Measurements from ENCODE around the gene CD40. TPM values are rescaled to one million over a fixed set of nuclear protein-coding genes. Genes with fewer than 3 reads are reported as not detected.

The CD40 gene
- polyA plus RNA-seq, 1 experiment: 0.21 TPM

- POLR2A ChIA-PET: interaction anchor here (1.2 kb wide), 1 partner anchor 142 kb away, joined by 4 read pairs; no protein-coding TSS in a partner anchor
- no peak overlapping the region for H3K27ac ChIP-seq (ENCODE audit: low read depth, low read length)
- CTCF ChIA-PET: interaction anchor here (1.0 to 2.7 kb wide), 4 partner anchors 152 to 264 kb away, joined by 3 to 15 read pairs (median 4); no protein-coding TSS in a partner anchor
- H3K27me3 ChIP-seq (ENCODE audit: control insufficient read depth, insufficient read depth, low read length): peaks cover 36% of the 10 kb centered on the region
- no peaks in the 10 kb centered on the region for H3K9me3 ChIP-seq (ENCODE audit: control insufficient read depth, insufficient read depth, low read length)
- DNase-seq (ENCODE audit: low read depth, low spot score): no peak
- no peak overlapping the region for H3K4me3 ChIP-seq (ENCODE audit: low read depth, low read length)
- TF ChIP-seq CTCF (IDR thresholded peaks at IDR 0.05; ENCODE audit: low read depth, low read length): peak; percentile 49
Observed at GRCh38 chr20:46174469-46175126, 56.5 kb downstream of the CD40 start.

GRCh38 chr20:46175127-46175494 is 57.0 kb downstream of the CD40 start:
- Histone ChIP-seq H3K4me3 (ENCODE audit: low read depth, low read length) (no peak overlapping the region), H3K27ac (ENCODE audit: low read depth, low read length) (no peak overlapping the region), H3K9me3 (ENCODE audit: control insufficient read depth, insufficient read depth, low read length) (no peaks in the 10 kb centered on the region), H3K27me3 (ENCODE audit: control insufficient read depth, insufficient read depth, low read length) (peaks cover 36% of the 10 kb centered on the region)
- ChIA-PET CTCF (interaction anchor here (0.6 to 2.7 kb wide), 5 partner anchors 55 to 263 kb away, joined by 3 to 15 read pairs (median 3); no protein-coding TSS in a partner anchor), POLR2A (interaction anchor here (1.2 kb wide), 1 partner anchor 142 kb away, joined by 4 read pairs; no protein-coding TSS in a partner anchor)
- no peak for DNase-seq (ENCODE audit: low read depth, low spot score)
- no peak for TF ChIP-seq CTCF (IDR thresholded peaks at IDR 0.05; ENCODE audit: low read depth, low read length)

- CTCF ChIA-PET: interaction anchor here (2.7 kb wide), 1 partner anchor 163 kb away, joined by 15 read pairs; no protein-coding TSS in a partner anchor
- Histone ChIP-seq H3K27me3 (ENCODE audit: control insufficient read depth, insufficient read depth, low read length) (peaks cover 34% of the 10 kb centered on the region), H3K9me3 (ENCODE audit: control insufficient read depth, insufficient read depth, low read length) (no peaks in the 10 kb centered on the region), H3K4me3 (ENCODE audit: low read depth, low read length) (no peak overlapping the region), H3K27ac (ENCODE audit: low read depth, low read length) (no peak overlapping the region)
- DNase-seq (ENCODE audit: low read depth, low spot score): no peak
- no peak for TF ChIP-seq CTCF (IDR thresholded peaks at IDR 0.05; ENCODE audit: low read depth, low read length)
- POLR2A ChIA-PET: no interaction called here
Observed at GRCh38 chr20:46176739-46177378, 58.7 kb downstream of the CD40 start.

- Histone ChIP-seq H3K27me3 (ENCODE audit: control insufficient read depth, insufficient read depth, low read length) (peaks cover 37% of the 10 kb centered on the region), H3K9me3 (ENCODE audit: control insufficient read depth, insufficient read depth, low read length) (no peaks in the 10 kb centered on the region), H3K4me3 (ENCODE audit: low read depth, low read length) (no peak overlapping the region), H3K27ac (ENCODE audit: low read depth, low read length) (no peak overlapping the region)
- no peak for DNase-seq (ENCODE audit: low read depth, low spot score)
- CTCF ChIA-PET: no interaction called here
- no peak for TF ChIP-seq CTCF (IDR thresholded peaks at IDR 0.05; ENCODE audit: low read depth, low read length)
- POLR2A ChIA-PET: no interaction called here
Observed at GRCh38 chr20:46177768-46178167, 59.7 kb downstream of the CD40 start.

GRCh38 chr20:46178891-46179290 is 60.8 kb downstream of the CD40 start:
- TF ChIP-seq CTCF (IDR thresholded peaks at IDR 0.05; ENCODE audit: low read depth, low read length): no peak
- CTCF ChIA-PET: no interaction called here
- DNase-seq (ENCODE audit: low read depth, low spot score): no peak
- H3K4me3 ChIP-seq (ENCODE audit: low read depth, low read length): no peak overlapping the region
- H3K27me3 ChIP-seq (ENCODE audit: control insufficient read depth, insufficient read depth, low read length): peaks cover 30% of the 10 kb centered on the region
- no peaks in the 10 kb centered on the region for H3K9me3 ChIP-seq (ENCODE audit: control insufficient read depth, insufficient read depth, low read length)
- POLR2A ChIA-PET: no interaction called here
- no peak overlapping the region for H3K27ac ChIP-seq (ENCODE audit: low read depth, low read length)

All from AG04450 (cell line).